ENCODE results near the gene BAG1.

Gene BAG1

GRCh38 chr9:33245341-33245740 is 19.2 kb downstream of the BAG1 start:
- ChIA-PET POLR2A (no interaction called here), CTCF (interaction anchor here (4.9 kb wide), 1 partner anchor 11 kb away, joined by 29 read pairs; no protein-coding TSS in a partner anchor)
- no peak for TF ChIP-seq CTCF (IDR thresholded peaks at IDR 0.05; ENCODE audit: control extremely low read depth, extremely low read depth, low read depth, missing control alignments)
- no peak for DNase-seq (ENCODE audit: extremely low spot score)

GRCh38 chr9:33244137-33244784 is 20.2 kb downstream of the BAG1 start:
- ChIA-PET POLR2A (no interaction called here), CTCF (interaction anchor here (1.2 to 4.9 kb wide), 3 partner anchors 10 to 29 kb away, joined by 3 to 29 read pairs (median 4); no protein-coding TSS in a partner anchor)
- DNase-seq (ENCODE audit: extremely low spot score): no peak
- no peak for TF ChIP-seq CTCF (IDR thresholded peaks at IDR 0.05; ENCODE audit: control extremely low read depth, extremely low read depth, low read depth, missing control alignments)

- ChIA-PET POLR2A (interaction anchor here (0.7 kb wide), 1 partner anchor 67 kb away, joined by 3 read pairs; no protein-coding TSS in a partner anchor), CTCF (interaction anchor here (1.1 to 4.9 kb wide), 4 partner anchors 9 to 42 kb away, joined by 3 to 29 read pairs (median 6); no protein-coding TSS in a partner anchor)
- no peak for TF ChIP-seq CTCF (IDR thresholded peaks at IDR 0.05; ENCODE audit: control extremely low read depth, extremely low read depth, low read depth, missing control alignments)
- DNase-seq (ENCODE audit: extremely low spot score): no peak
Observed at GRCh38 chr9:33242609-33243134, 21.8 kb downstream of the BAG1 start.

GRCh38 chr9:33241298-33241697 is 23.2 kb downstream of the BAG1 start:
- no peak for DNase-seq (ENCODE audit: extremely low spot score)
- CTCF ChIA-PET: interaction anchor here (1.3 to 7.9 kb wide), 3 partner anchors 15 to 169 kb away, joined by 4 to 75 read pairs (median 9); no protein-coding TSS in a partner anchor
- POLR2A ChIA-PET: interaction anchor here (0.5 kb wide), 1 partner anchor 13 kb away, joined by 9 read pairs; no protein-coding TSS in a partner anchor
- no peak for TF ChIP-seq CTCF (IDR thresholded peaks at IDR 0.05; ENCODE audit: control extremely low read depth, extremely low read depth, low read depth, missing control alignments)

GRCh38 chr9:33239921-33240320 is 24.6 kb downstream of the BAG1 start, which contains the start of gene SPINK4:
Gene SPINK4 (plus strand): TSS chr9:33240167. CDS start chr9:33240209, 42 bp downstream.
- no peak for TF ChIP-seq CTCF (IDR thresholded peaks at IDR 0.05; ENCODE audit: control extremely low read depth, extremely low read depth, low read depth, missing control alignments)
- CTCF ChIA-PET: interaction anchor here (7.9 kb wide), 1 partner anchor 14 kb away, joined by 75 read pairs; no protein-coding TSS in a partner anchor
- DNase-seq (ENCODE audit: extremely low spot score): no peak
- POLR2A ChIA-PET: interaction anchor here (1.3 kb wide), 1 partner anchor 215 kb away, joined by 3 read pairs; the partner anchor contains the start of gene DNAJA1

- CTCF ChIA-PET: interaction anchor here (1.2 to 7.9 kb wide), 4 partner anchors 8 to 42 kb away, joined by 4 to 75 read pairs (median 16); no protein-coding TSS in a partner anchor
- POLR2A ChIA-PET: no interaction called here
- no peak for DNase-seq (ENCODE audit: extremely low spot score)
- no peak for TF ChIP-seq CTCF (IDR thresholded peaks at IDR 0.05; ENCODE audit: control extremely low read depth, extremely low read depth, low read depth, missing control alignments)
Observed at GRCh38 chr9:33236571-33236970, 27.9 kb downstream of the BAG1 start.
